NCI-H524 (cell line): ENCODE measurements around the gene PALS1.
A peak's percentile ranks its signal among the peaks of the same experiment; 100 is the strongest.
"Not testable (repeated sequence)": the region's sequence is repeated elsewhere in the genome, so short reads cannot be mapped to it uniquely, and the experiment has no call there.

Source experiments
- DNase-seq, 2 experiments: peaks; one replicate each; lab custom pipeline; 2025; lab: John Stamatoyannopoulos, UW

PALS1 gene

GRCh38 chr14:67257906-67258305 is 16.7 kb downstream of the PALS1 start:
- DNase-seq, result no peak

GRCh38 chr14:67260965-67261364 is 19.7 kb downstream of the PALS1 start:
- DNase-seq, result no peak

GRCh38 chr14:67263499-67264149 is 22.4 kb downstream of the PALS1 start:
- DNase-seq, result no peak

- DNase-seq, result no peak
Observed at GRCh38 chr14:67265131-67265530, 23.9 kb downstream of the PALS1 start.

- no peak for DNase-seq
Observed at GRCh38 chr14:67267576-67268328, 26.5 kb downstream of the PALS1 start.

GRCh38 chr14:67268426-67269150 is 27.4 kb downstream of the PALS1 start:
- DNase-seq, result no peak

DNA sequence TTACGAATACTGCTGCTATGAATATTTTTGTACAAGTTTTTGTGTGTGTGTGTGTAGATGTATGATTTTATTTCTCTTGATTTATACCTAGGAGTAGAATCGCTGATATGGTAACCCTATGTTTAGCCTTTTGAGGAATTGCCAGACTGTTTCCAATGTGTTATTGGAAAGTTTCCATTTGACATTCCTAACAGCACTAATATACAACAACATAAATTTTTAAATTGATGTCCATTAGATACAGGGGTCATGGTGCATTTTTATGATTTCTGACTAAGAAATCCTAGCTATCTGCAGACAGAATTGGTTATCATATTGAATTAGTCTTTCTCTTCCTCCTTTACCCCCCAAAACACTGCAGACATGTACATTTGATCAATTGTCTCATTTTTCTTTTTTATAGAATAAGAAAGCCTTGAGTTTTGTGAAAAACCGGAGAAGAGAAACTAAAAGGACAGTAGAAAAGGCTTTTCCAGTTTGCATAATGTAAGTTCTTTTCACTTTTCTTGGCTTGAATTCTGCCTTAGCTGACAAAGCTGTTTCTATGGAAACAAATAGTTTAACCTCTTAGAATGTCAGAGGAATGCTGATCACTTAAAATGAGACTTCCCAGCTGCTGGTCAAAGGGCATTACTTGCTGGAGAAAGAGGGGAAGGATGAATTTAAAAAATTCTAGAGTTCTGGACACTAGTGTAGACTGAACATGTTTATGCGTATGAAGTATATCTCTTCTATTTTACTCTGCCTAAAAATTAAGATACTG is 28.2 kb downstream of the PALS1 start:
- no peak for DNase-seq

GRCh38 chr14:67270145-67270753 is 29.0 kb downstream of the PALS1 start:
- no peak for DNase-seq

DNA sequence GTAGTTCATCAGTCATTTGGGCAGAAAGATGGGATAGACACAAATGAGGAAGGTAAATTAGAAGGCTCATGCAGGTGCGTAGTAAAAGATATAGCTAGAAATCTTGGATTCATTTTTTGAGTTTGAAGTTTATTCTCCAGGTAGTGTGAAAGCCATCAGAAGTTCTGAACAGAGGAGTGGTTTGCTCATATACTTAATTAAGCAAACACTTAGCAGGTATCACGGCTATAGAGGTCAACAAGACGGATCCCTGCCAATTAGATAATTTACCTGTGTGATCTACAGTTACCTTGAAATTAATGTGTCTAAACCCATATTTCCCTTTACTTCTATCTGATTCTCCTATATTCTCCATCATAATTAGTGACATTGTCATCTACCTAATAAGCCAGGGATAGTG is 29.7 kb downstream of the PALS1 start:
- DNase-seq, result no peak

GRCh38 chr14:67273281-67273680 is 32.0 kb downstream of the PALS1 start:
- DNase-seq, result not testable (repeated sequence)

GRCh38 chr14:67276131-67276530 is 34.9 kb downstream of the PALS1 start:
- no peak for DNase-seq

- no peak for DNase-seq
Observed at GRCh38 chr14:67280506-67280905, 39.3 kb downstream of the PALS1 start.

- DNase-seq, result peak in 1 of 2 experiments; percentile 60
Observed at GRCh38 chr14:67285876-67286452, 44.7 kb downstream of the PALS1 start.
